NB4 (cell line): ENCODE data around the gene AK9.

Experiments
- DNase-seq: peaks from one replicate; pipeline ENCODE4 v3.0.0; 2010; ENCODE audit warnings: low read depth
- H3K4me3 ChIP-seq: one replicate; pipeline ENCODE4 v1.5.1; 2011; ENCODE audit warnings: mild to moderate bottlenecking, low read depth, low read length, moderate library complexity
- CTCF ChIP-seq: IDR thresholded peaks from one replicate; pipeline ENCODE4 v1.5.1; 2012; ENCODE audit warnings: low read depth, low read length
- MAX ChIP-seq: IDR thresholded peaks from 2 replicates; pipeline ENCODE4 v1.6.1; 2011; ENCODE audit warnings: low read depth, low read length
- MYC ChIP-seq: IDR thresholded peaks from 2 replicates; pipeline ENCODE4 v1.6.1; 2011; ENCODE audit warnings: low read depth, low read length
- POLR2A ChIP-seq: IDR thresholded peaks from 2 replicates; pipeline ENCODE4 v1.6.1; 2011; ENCODE audit warnings: mild to moderate bottlenecking; ENCODE audit not compliant: insufficient read length; ENCODE audit errors: extremely low read depth

The AK9 gene

GRCh38 chr6:109478841-109479624, 212.0 kb downstream of the AK9 start:
- DNase-seq, result no peak
- peak overlapping the region; percentile 60 for H3K4me3 ChIP-seq
- TF ChIP-seq POLR2A (no peak), MAX (no peak), MYC (no peak), CTCF (no peak)

GRCh38 chr6:109478222-109478805, 212.7 kb downstream of the AK9 start:
- TF ChIP-seq MAX (no peak), POLR2A (no peak), MYC (no peak), CTCF (no peak)
- H3K4me3 ChIP-seq, result peak overlapping the region; percentile 60
- DNase-seq, result no peak

GRCh38 chr6:109477725-109478124, 213.3 kb downstream of the AK9 start:
- TF ChIP-seq MAX (no peak), POLR2A (no peak), CTCF (no peak), MYC (no peak)
- H3K4me3 ChIP-seq, result peak overlapping the region; percentile 60
- no peak for DNase-seq

- DNase-seq, result no peak
- H3K4me3 ChIP-seq, result no peak overlapping the region
These were observed 213.8 kb downstream of the AK9 start for GRCh38 chr6:109477184-109477583.

GRCh38 chr6:109475625-109476024, 215.4 kb downstream of the AK9 start:
- H3K4me3 ChIP-seq, result no peak overlapping the region
- DNase-seq, result no peak
- TF ChIP-seq CTCF (no peak), MYC (no peak), POLR2A (no peak), MAX (no peak)

More at GRCh38 chr6:109477184-109477583, 213.8 kb downstream of the AK9 start:
- TF ChIP-seq POLR2A (no peak), CTCF (no peak), MAX (no peak), MYC (no peak)
